H1 (cell line): ENCODE measurements around the gene DNAJA1. TPM values are rescaled to one million over a fixed set of nuclear protein-coding genes. Genes with fewer than 3 reads are reported as not detected.

ENCODE experiments used
- CTCF ChIA-PET: fragments of 300-600 bp; sonication (Branson Sonifier 250); formaldehyde crosslinking; loops from one replicate; lab custom pipeline; 2021; ENCODE audit not compliant: partially characterized antibody; lab: Charles Lee
- POLR2A ChIA-PET: fragments of 300-600 bp; sonication (Branson Sonifier 250); formaldehyde crosslinking; loops from one replicate; lab custom pipeline; 2021; ENCODE audit warnings: inconsistent platforms; ENCODE audit not compliant: partially characterized antibody; lab: Charles Lee
- DNase-seq, 2 experiments: peaks; one replicate each; pipeline versions ENCODE4 v3.0.0 to v3.0.0-alpha.2; 2010 to 2022; ENCODE audit warnings: low spot score in 2 of 2, low read depth in 1 of 2, mixed read lengths in 1 of 2
- FAIRE-seq: peaks from 2 replicates; lab custom pipeline; 2011; peaks lifted over from hg19 to GRCh38; lab: Jason Lieb, UNC
- H2AFZ ChIP-seq: 2 replicates; pipeline ENCODE4 v1.8.1; 2012; ENCODE audit warnings: low read length, inconsistent platforms
- H2AK5ac ChIP-seq: 2 replicates; pipeline ENCODE4 v1.6.1; 2013; ENCODE audit warnings: low read depth, low read length
- H2BK120ac ChIP-seq: replicated peaks from 2 replicates; pipeline ENCODE3; 2013; ENCODE audit warnings: low read depth, low read length, inconsistent platforms
- H2BK12ac ChIP-seq: 2 replicates; pipeline ENCODE4 v1.6.1; 2013; ENCODE audit warnings: low read depth, low read length
- H2BK15ac ChIP-seq: 2 replicates; pipeline ENCODE4 v1.6.1; 2013; ENCODE audit warnings: low read length
- H2BK20ac ChIP-seq: 2 replicates; pipeline ENCODE4 v1.6.1; 2013; ENCODE audit warnings: low read length
- H2BK5ac ChIP-seq: 2 replicates; pipeline ENCODE4 v1.6.1; 2013; ENCODE audit warnings: low read depth, low read length
- H3K14ac ChIP-seq: 2 replicates; pipeline ENCODE4 v1.6.1; 2013; ENCODE audit warnings: inconsistent platforms; ENCODE audit not compliant: insufficient read length
- H3K18ac ChIP-seq: 2 replicates; pipeline ENCODE4 v1.6.1; 2013; ENCODE audit warnings: low read length; ENCODE audit errors: extremely low read depth
- H3K23ac ChIP-seq: 2 replicates; pipeline ENCODE4 v1.6.1; 2013; ENCODE audit warnings: inconsistent platforms; ENCODE audit not compliant: insufficient read length
- H3K23me2 ChIP-seq: 2 replicates; pipeline ENCODE4 v1.6.1; 2013; ENCODE audit warnings: low read depth, low read length
- H3K27ac ChIP-seq: 2 replicates; pipeline ENCODE4 v1.6.1; 2011; ENCODE audit warnings: low read depth, low read length, inconsistent platforms
- H3K27me3 ChIP-seq, 4 experiments: replicated peaks in 1 of 4; 1 replicate in 1 of 4; 2 replicates in 3 of 4; pipeline versions ENCODE4 v1.6.1 to v1.8.1; 2011 to 2013; ENCODE audit warnings: low read length in 3 of 4, mild to moderate bottlenecking in 3 of 4, inconsistent platforms in 2 of 4, mixed read lengths in 2 of 4, moderate library complexity in 1 of 4; ENCODE audit not compliant: control insufficient read depth in 3 of 4, insufficient read depth in 3 of 4; ENCODE audit errors: extremely low read depth in 1 of 4
- H3K36me3 ChIP-seq, 4 experiments: 2 replicates each; pipeline versions ENCODE4 v1.6.1 to v1.8.1; 2011 to 2013; ENCODE audit warnings: mild to moderate bottlenecking in 4 of 4, low read length in 3 of 4, moderate library complexity in 2 of 4, control low read depth in 1 of 4, inconsistent platforms in 1 of 4; ENCODE audit not compliant: insufficient read depth in 4 of 4, control insufficient read depth in 2 of 4
- H3K4ac ChIP-seq: replicated peaks from 2 replicates; pipeline ENCODE3; 2013; ENCODE audit warnings: low read length, low read depth, mixed read lengths, inconsistent platforms; ENCODE audit not compliant: insufficient read length
- H3K4me1 ChIP-seq, 4 experiments: replicated peaks in 1 of 4; 1 replicate in 1 of 4; 2 replicates in 3 of 4; pipeline versions ENCODE4 v1.6.1 to v1.8.1; 2011 to 2013; ENCODE audit warnings: low read length in 3 of 4, inconsistent platforms in 2 of 4, mixed read lengths in 1 of 4; ENCODE audit not compliant: insufficient read depth in 4 of 4, control insufficient read depth in 3 of 4
- H3K4me2 ChIP-seq, 2 experiments: 2 replicates each; pipeline versions ENCODE4 v1.6.1 to v1.8.1; 2011 to 2013; ENCODE audit warnings: low read depth in 2 of 2, low read length in 2 of 2, control low read depth in 1 of 2, inconsistent platforms in 1 of 2, mild to moderate bottlenecking in 1 of 2; ENCODE audit not compliant: insufficient read depth in 1 of 2
- H3K4me3 ChIP-seq, 4 experiments: fragments of 200-600, 300-600 bp in 1 of 4; sonication (generic), shearing (Covaris generic), sonication (Bioruptor Twin) in 1 of 4; 2 replicates each; pipeline versions ENCODE4 v1.5.1 to v1.8.1; 2011 to 2016; ENCODE audit warnings: low read length in 4 of 4, low read depth in 3 of 4, control low read depth in 2 of 4, inconsistent platforms in 2 of 4, mild to moderate bottlenecking in 2 of 4, mixed read lengths in 1 of 4, moderate library complexity in 1 of 4; ENCODE audit not compliant: insufficient read depth in 2 of 4; ENCODE audit errors: extremely low read depth in 1 of 4
- H3K56ac ChIP-seq: replicated peaks from 2 replicates; pipeline ENCODE3; 2013; ENCODE audit warnings: low read depth, mild to moderate bottlenecking, mixed read lengths, low read length, inconsistent platforms; ENCODE audit not compliant: insufficient read length
- H3K79me1 ChIP-seq: 2 replicates; pipeline ENCODE4 v1.6.1; 2013; ENCODE audit warnings: low read depth, low read length, control low read depth
- H3K79me2 ChIP-seq, 2 experiments: 2 replicates each; pipeline versions ENCODE4 v1.6.1 to v1.8.1; 2012 to 2013; ENCODE audit warnings: low read length in 2 of 2, mild to moderate bottlenecking in 2 of 2, inconsistent platforms in 1 of 2; ENCODE audit not compliant: insufficient read depth in 2 of 2, control insufficient read depth in 1 of 2
- H3K9ac ChIP-seq, 4 experiments: replicated peaks in 1 of 4; 1 replicate in 1 of 4; 2 replicates in 3 of 4; pipeline versions ENCODE4 v1.6.1 to v1.8.1; 2011 to 2013; ENCODE audit warnings: low read depth in 3 of 4, low read length in 3 of 4, control low read depth in 2 of 4, mild to moderate bottlenecking in 2 of 4, moderate library complexity in 2 of 4, inconsistent platforms in 1 of 4; ENCODE audit errors: extremely low read depth in 1 of 4
- H3K9me3 ChIP-seq, 2 experiments: 2 replicates each; pipeline versions ENCODE4 v1.6.1 to v1.8.1; 2012 to 2013; ENCODE audit warnings: mild to moderate bottlenecking in 2 of 2, moderate library complexity in 2 of 2, control low read depth in 1 of 2, inconsistent platforms in 1 of 2, low read depth in 1 of 2, low read length in 1 of 2, mixed read lengths in 1 of 2; ENCODE audit not compliant: insufficient read depth in 2 of 2
- H4K20me1 ChIP-seq, 2 experiments: replicated peaks in 1 of 2; 2 replicates each; pipeline versions ENCODE3 to v1.8.1; 2011 to 2013; ENCODE audit warnings: inconsistent platforms in 2 of 2, low read length in 2 of 2, mild to moderate bottlenecking in 1 of 2; ENCODE audit not compliant: insufficient read depth in 2 of 2, control insufficient read depth in 1 of 2
- H4K5ac ChIP-seq: 2 replicates; pipeline ENCODE4 v1.6.1; 2013; ENCODE audit warnings: low read length, low read depth, mixed read lengths, inconsistent platforms; ENCODE audit not compliant: insufficient read length
- H4K8ac ChIP-seq: 2 replicates; pipeline ENCODE4 v1.8.0; 2013; ENCODE audit warnings: mild to moderate bottlenecking, moderate library complexity, low read length, inconsistent platforms; ENCODE audit not compliant: insufficient read depth; ENCODE audit errors: extremely low read depth
- H4K91ac ChIP-seq: replicated peaks from 2 replicates; pipeline ENCODE3; 2013; ENCODE audit warnings: low read length, mixed read lengths, inconsistent platforms; ENCODE audit not compliant: insufficient read length
- BCL11A ChIP-seq, 2 experiments: IDR thresholded peaks; one replicate each; pipeline ENCODE4 v1.6.1; 2011; ENCODE audit warnings: low read depth in 2 of 2, low read length in 2 of 2, mild to moderate bottlenecking in 2 of 2
- CBX5 ChIP-seq: fragments of 300-800, 300-1000 bp; sonication (generic); IDR thresholded peaks from 2 replicates; pipeline ENCODE4 v1.7.1; 2016; ENCODE audit warnings: antibody characterized with exemption, low read length, low read depth
- POLR2AphosphoS5 ChIP-seq: IDR thresholded peaks from 2 replicates; pipeline ENCODE4 v1.6.1; 2011; ENCODE audit warnings: low read depth, low read length
- TEAD4 ChIP-seq: IDR thresholded peaks from 2 replicates; pipeline ENCODE4 v1.6.1; 2012; ENCODE audit warnings: low read depth, low read length, inconsistent platforms, mixed read lengths
- WGBS, 2 experiments: shearing (Covaris generic) in 1 of 2; methylation state at CpG; one replicate each; pipeline versions ENCODE4 v1.1.6 to v1.1.7; 2013 to 2015; ENCODE audit warnings: low lambda C conversion rate in 2 of 2, mixed read lengths in 2 of 2, inconsistent platforms in 1 of 2, low coverage in 1 of 2, missing lambda C conversion rate in 1 of 2; ENCODE audit not compliant: insufficient replicate concordance in 2 of 2, insufficient coverage in 1 of 2, insufficient read length in 1 of 2; ENCODE audit errors: extremely low coverage in 1 of 2, missing lambda C conversion rate in 1 of 2; 5-methylcytosine and 5-hydroxymethylcytosine counted together
- polyA plus RNA-seq, 7 experiments: library from polyadenylated mRNA; depleted of rRNA in 3 of 7; stranded (reverse) in 5 of 7; unstranded in 2 of 7; fragments of >200 nt in 5 of 7; fragments of 200-250 nt in 2 of 7; gene quantifications; 1 replicate in 5 of 7; 2 replicates in 1 of 7; 4 replicates in 1 of 7; pipeline versions ENCODE4 v1.2.1 to v1.2.3, GENCODE V29; 2011 to 2013; ENCODE audit warnings: missing spikeins in 2 of 7, mixed read lengths in 2 of 7
- total RNA-seq: library from RNA; stranded (reverse); fragmentation: NEBNext Ultra II Directional; extraction: Animal tissue kit (Norgen Biotek cat#: 25700); gene quantifications from 2 replicates; pipeline ENCODE4 v1.2.1, GENCODE V29; 2021

Gene DNAJA1
- total and polyA plus RNA-seq, 2 of the 8 experiments (the other 6 are each of a cell fraction or from before 2014, with no cell fraction given): 54.4 to 159 TPM

DNA sequence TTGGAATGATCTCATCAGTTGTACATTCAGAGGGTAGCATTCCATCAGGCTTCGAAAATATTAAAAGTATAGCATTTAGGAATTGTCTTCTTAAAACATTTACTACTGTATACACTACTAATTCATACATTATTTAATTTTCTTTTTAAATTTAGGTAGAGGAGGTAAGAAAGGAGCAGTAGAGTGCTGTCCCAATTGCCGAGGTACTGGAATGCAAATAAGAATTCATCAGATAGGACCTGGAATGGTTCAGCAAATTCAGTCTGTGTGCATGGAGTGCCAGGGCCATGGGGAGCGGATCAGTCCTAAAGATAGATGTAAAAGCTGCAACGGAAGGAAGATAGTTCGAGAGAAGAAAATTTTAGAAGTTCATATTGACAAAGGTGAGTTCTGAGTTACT is 5.2 kb downstream of the DNAJA1 start:
- no peaks in the 10 kb centered on the region for H3K9me3 ChIP-seq
- TF ChIP-seq TEAD4: no peak
- no peak for TF ChIP-seq POLR2AphosphoS5
- no peak for TF ChIP-seq CBX5
- TF ChIP-seq BCL11A (IDR thresholded peaks at IDR 0.05; ENCODE audit: low read depth in 2 of 2, low read length in 2 of 2): no peak
- no peak overlapping the region for H2BK12ac ChIP-seq
- H2BK5ac ChIP-seq: no peak overlapping the region
- H3K23me2 ChIP-seq: no peaks in the 10 kb centered on the region
- H3K23ac ChIP-seq: no peak overlapping the region
- no peak overlapping the region for H3K4me2 ChIP-seq
- no peak overlapping the region for H4K5ac ChIP-seq
- H2AK5ac ChIP-seq: no peak overlapping the region
- no peak overlapping the region for H2BK15ac ChIP-seq
- no peaks in the 10 kb centered on the region for H3K79me1 ChIP-seq
- H4K20me1 ChIP-seq: peaks cover 12 to 30% of the 10 kb centered on the region in 2 experiments
- H3K56ac ChIP-seq: no peak overlapping the region
- CTCF ChIA-PET: interaction anchor here (0.5 kb wide), 1 partner anchor 196 kb away, joined by 3 read pairs; no protein-coding TSS in a partner anchor
- no peak overlapping the region for H2AFZ ChIP-seq
- no peak overlapping the region for H3K18ac ChIP-seq
- no peak overlapping the region for H3K4me3 ChIP-seq
- H3K9ac ChIP-seq: no peak overlapping the region
- H4K8ac ChIP-seq: no peak overlapping the region; the same call in 1 of the 2 replicates
- H3K79me2 ChIP-seq: peaks cover 24 to 82% of the 10 kb centered on the region in 2 experiments
- H3K27ac ChIP-seq: no peak overlapping the region
- H3K36me3 ChIP-seq: peaks cover 38 to 88% (median 72%) of the 10 kb centered on the region in 4 experiments
- POLR2A ChIA-PET: interaction anchor here (0.6 to 6.4 kb wide), 3 partner anchors 8 to 1617 kb away, joined by 3 to 84 read pairs (median 11); no protein-coding TSS in a partner anchor
- H2BK20ac ChIP-seq: no peak overlapping the region
- no peak overlapping the region for H2BK120ac ChIP-seq
- no peak for FAIRE-seq
- H4K91ac ChIP-seq: no peak overlapping the region
- 0 out of 7 replicates have a peak, but pooled peaks cover 0 to 5% (median 0%) of the 10 kb centered on the region in 4 experiments for H3K4me1 ChIP-seq
- no peak overlapping the region for H3K4ac ChIP-seq
- H3K27me3 ChIP-seq: no peaks in the 10 kb centered on the region
- H3K14ac ChIP-seq: no peak overlapping the region
- WGBS, 2 experiments: 95% methylated on average over 5 of the region's 5 CpGs; no CpG with 5 or more reads in 1 of the 2 experiments
- no peak for DNase-seq
